Measurements from ENCODE around the gene PTPRN2.

DNA sequence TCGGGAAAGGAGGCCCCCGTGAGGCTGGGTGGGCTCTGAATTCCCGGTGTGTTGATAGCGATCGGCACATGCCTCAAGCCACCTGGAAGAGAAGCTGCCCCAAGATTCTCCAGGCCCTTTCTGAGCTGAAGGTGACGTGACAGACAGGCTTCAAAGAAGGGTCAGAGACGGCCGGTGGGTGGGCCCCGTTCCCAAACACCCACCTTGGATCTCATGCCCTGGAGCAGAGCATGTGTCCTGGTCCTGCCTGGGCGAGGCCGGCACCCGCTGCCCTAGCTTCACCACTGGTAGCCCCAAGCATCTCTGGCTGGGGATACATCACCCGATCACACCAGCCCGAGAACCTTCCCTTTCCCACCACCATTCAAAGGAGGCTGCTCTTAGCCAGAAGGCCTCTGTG, 851.8 kb downstream of the PTPRN2 start:
- TF ChIP-seq, protein P1, sequence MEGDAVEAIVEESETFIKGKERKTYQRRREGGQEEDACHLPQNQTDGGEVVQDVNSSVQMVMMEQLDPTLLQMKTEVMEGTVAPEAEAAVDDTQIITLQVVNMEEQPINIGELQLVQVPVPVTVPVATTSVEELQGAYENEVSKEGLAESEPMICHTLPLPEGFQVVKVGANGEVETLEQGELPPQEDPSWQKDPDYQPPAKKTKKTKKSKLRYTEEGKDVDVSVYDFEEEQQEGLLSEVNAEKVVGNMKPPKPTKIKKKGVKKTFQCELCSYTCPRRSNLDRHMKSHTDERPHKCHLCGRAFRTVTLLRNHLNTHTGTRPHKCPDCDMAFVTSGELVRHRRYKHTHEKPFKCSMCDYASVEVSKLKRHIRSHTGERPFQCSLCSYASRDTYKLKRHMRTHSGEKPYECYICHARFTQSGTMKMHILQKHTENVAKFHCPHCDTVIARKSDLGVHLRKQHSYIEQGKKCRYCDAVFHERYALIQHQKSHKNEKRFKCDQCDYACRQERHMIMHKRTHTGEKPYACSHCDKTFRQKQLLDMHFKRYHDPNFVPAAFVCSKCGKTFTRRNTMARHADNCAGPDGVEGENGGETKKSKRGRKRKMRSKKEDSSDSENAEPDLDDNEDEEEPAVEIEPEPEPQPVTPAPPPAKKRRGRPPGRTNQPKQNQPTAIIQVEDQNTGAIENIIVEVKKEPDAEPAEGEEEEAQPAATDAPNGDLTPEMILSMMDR (IDR thresholded peaks at IDR 0.05), result no peak
- no peak for TF ChIP-seq EP300 (IDR thresholded peaks at IDR 0.05)
